Measurements from ENCODE around the gene SPSB3.

Gene SPSB3

DNA sequence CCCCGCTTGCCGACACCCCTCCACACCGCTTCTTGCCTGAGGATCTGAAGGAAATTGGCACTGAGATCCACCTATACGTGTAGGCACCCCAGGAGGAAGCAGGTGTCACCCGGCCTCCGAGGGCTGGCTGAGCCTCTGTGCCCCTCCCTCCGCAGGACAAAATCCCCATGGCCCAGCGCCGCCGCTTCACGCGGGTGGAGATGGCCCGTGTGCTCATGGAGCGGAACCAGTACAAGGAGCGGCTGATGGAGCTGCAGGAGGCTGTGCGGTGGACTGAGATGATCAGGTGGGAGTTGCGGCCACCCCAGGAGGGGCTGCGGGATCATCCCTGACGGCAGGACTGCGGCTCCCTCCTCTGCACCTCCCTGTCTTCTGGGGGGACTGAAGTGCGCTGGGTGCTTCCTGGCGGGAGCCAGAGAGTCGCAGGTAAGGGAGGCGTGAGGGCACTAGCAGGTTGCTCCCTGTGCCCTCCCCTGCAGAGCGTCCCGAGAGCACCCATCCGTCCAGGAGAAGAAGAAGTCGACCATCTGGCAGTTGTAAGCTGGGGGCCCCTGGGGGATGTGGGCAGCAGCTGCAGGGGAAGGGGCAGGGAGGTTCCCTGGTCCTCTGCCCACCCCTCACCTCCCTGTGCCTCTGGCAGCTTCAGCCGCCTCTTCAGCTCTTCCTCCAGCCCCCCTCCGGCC is 20.0 kb downstream of the SPSB3 start:
- DNase-seq, result no peak

GRCh38 chr16:1761751-1762150 is 20.6 kb downstream of the SPSB3 start:
- no peak for DNase-seq

DNA sequence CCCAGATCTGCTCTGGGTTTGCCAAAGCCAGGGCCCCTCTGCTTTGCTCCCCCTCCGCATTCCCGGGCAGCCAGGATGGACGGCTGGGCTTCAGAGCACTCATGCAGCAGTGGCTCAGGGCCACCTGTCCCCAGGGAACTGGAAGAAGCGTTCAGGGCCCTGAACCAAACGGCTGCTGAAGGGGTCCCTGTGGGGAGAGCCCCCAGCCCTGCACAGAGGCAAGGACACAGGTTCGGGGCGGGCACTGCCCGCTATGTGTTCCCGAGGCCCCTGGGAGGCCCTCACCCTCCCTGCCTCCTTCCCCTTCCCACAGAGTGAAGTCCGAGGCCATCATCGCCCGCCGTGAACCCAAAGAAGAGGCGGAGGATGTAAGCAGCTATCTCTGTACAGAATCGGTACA is 21.5 kb downstream of the SPSB3 start:
- DNase-seq, result no peak

GRCh38 chr16:1759511-1759910 is 22.9 kb downstream of the SPSB3 start:
- no peak for DNase-seq

GRCh38 chr16:1758923-1759322 is 23.4 kb downstream of the SPSB3 start:
- no peak for DNase-seq

- no peak for DNase-seq
These were observed 24.5 kb downstream of the SPSB3 start for GRCh38 chr16:1757714-1758461.

GRCh38 chr16:1754204-1754603 is 28.2 kb downstream of the SPSB3 start:
- no peak for DNase-seq

- no peak for DNase-seq
These were observed 29.5 kb downstream of the SPSB3 start for GRCh38 chr16:1752853-1753252.

DNA sequence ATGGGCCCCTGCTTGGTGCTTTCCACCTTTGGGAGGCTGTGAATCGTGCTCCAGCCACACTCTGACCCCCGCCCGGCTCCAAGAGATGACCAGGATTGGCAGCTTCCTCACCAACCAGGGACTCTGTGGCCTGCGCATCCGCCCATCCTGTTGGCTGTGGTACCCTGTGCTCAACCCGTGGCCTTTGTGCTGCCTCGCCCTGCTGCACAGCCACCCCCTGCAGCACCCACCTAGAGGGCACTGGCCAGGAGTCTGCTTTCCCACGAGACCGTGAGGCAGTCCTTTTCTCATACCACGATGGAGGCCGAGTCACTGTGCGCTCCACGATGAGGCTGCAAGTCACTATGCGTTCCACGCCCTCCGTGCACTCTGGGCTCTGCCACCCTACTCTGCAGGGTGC is 30.4 kb downstream of the SPSB3 start:
- DNase-seq, result no peak

DNA sequence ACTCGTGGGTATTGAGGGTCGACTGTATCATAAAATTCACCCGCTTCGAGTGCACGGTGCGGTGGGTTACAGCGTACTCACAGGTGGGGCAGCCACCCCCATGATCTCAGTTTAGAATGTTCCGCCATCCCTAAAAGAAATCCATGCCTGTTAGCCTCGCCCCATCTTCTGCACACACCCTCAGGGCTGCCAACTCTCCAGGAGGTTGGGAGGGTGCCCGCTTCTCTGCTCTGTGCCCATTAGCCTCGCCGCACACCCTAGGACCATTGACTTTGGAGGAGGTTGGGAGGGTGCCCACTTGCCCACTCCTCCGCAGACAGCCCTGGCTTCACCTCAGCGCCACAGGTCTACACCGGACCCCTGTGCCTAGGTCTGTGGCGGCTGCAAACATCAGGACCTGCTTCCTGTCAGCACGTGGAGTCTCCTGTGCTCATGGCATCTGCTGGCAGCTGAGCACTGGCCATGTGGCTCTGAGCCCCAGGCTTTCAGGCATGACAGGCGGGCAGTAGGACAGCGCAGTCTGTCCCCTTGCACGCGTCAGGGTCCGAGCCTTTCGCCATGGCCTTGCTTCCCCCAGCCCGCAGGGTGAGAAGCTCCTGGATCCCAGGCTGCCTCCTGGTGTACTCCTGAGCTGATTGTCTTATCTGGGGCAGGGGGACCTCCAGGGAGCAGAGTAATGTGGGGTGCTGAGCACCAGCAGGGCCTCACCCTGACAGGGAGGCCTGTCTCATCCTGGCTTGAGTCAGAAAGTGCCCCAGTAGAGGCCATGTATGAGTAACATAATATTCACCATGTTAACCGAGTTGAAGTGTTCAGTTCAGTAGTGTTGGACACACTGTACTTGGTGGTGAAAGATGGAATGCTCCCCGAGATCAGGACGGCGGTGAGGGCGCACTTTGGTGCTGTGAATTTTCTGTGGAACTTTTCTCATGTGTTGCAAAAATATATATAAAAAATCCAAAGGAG is 32.9 kb downstream of the SPSB3 start:
- no peak for DNase-seq

DNA sequence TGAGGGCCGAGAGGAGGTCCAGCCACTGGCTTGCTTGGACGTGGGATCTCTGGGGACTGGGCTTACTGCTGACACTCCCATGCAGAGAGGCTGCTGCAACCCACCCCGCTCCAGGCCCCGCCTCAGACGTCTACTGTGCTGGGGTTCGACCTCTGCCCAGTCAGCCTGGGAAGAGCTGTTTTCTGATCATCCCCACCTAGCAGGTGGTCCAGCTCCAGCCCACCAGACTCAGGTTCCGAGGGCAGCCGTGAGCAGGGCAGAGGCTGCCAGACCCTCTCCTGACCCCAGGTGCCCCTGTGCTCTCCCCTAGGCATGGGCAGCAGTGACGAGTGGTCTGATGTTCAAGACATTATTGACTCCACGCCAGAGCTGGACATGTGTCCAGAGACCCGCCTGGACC is 34.4 kb downstream of the SPSB3 start:
- no peak for DNase-seq

DNA sequence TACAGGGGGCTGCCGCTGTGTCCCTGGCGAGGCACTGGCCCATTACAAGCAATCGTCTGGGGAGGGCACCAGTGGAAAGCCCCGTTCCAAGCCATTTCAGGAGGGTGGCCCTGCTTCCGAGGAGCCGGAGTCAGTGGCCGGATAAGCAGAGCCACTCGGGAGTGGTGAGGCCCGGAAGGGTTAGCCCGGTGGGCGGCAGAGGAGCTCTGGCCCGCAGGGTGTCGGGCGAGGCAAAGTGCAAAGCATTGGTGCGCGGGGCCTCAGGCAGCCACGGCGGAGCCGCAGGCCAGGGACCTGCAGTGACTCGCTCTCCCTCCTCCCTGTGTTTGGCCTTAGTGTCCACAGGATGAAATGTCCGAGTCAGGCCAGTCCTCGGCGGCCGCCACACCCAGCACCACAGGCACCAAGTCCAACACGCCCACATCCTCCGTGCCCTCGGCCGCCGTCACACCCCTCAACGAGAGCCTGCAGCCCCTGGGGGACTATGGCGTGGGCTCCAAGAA is 35.6 kb downstream of the SPSB3 start:
- DNase-seq, result no peak

GRCh38 chr16:1745900-1746692 is 36.3 kb downstream of the SPSB3 start:
- no peak for DNase-seq

DNA sequence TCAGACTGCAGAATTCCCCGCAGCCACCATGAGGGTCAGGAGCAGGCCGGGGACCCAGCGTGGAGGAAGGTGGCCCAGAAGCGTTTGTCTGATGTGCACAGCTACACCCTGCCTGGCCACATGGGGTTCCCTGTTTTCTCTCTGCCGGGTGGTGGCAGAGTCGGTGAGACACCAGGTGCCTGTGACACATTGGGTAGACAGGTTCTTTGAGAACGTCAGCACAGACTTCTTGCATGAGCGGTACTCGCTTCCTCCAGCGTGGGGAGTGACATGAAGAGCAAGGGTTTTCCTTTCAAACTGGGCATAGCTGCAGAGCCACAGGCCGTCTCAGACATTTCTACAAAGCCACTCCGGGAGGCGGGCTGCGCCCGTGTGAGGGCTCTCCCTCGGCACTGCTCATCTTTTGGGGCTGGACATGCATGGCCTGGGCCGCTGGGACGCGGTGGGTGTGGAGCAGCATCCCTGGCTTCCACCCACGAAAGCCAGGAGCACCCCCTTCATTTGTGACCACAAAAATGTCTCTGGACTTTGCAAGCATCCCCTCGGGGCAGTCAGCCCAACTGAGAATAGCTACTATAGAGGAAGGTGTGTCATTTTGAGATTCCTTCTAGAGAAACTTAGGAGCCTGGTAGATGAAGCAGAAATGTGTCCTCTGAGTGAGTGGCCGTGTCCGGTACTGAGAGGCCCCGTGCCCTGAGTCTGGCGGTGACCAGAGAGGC is 37.0 kb downstream of the SPSB3 start:
- DNase-seq, result no peak

DNA sequence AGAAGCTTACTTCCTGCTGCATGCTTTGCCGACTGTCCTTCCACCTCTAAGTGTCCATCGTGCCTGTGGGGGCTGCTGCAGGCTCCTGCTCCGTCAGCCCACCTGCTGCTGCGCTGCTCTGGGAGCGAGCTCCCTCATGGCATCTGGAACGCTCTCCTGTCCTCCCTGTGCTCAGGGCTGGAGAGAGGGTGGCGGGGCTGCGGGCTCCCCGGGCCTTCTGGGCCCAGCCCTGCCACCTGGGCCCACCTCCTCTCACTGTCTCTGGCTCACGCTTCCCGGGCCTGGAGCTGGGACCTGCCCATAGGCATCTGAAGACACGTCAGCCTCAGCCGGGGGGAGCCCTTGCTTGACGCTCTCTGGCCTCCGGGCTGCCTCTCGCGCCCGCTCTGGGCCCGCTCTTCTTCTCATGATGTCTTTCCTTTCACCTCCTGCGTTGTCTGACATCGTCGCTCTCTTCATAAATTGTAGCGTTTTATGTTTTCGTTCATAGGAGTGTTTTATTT is 38.0 kb downstream of the SPSB3 start:
- DNase-seq, result no peak

GRCh38 chr16:1743376-1744337 is 38.7 kb downstream of the SPSB3 start:
- no peak for DNase-seq

DNA sequence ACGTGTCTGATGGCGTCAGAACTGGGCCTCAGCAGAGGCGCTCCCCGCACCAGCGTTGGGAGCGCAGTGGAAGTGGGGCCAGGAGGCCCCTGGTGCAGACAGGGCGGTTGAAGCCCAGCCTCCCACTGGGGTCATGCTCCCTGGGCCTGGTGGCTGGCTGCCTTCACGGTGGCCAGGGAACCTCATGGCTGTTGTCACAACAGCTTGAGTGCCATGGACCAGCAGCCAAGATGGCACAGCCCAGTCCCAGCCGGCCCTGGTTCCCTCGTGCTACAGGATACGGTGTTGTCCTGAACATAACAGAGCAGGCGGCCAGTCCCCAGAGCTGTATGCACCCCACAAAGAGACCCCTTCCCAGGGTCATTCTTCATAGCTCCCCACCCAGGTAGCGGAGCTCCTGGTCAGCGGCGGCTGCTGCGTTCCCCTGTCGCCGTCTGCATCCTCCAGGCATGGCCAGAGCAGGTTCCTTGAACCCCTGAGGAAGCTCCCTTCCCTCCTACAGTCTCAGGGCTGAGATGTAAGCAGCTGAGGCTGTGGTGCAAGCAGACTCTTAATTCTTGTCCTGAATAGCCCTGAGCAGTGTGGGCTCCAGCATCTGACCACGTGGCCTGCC is 40.7 kb downstream of the SPSB3 start:
- DNase-seq, result no peak

DNA sequence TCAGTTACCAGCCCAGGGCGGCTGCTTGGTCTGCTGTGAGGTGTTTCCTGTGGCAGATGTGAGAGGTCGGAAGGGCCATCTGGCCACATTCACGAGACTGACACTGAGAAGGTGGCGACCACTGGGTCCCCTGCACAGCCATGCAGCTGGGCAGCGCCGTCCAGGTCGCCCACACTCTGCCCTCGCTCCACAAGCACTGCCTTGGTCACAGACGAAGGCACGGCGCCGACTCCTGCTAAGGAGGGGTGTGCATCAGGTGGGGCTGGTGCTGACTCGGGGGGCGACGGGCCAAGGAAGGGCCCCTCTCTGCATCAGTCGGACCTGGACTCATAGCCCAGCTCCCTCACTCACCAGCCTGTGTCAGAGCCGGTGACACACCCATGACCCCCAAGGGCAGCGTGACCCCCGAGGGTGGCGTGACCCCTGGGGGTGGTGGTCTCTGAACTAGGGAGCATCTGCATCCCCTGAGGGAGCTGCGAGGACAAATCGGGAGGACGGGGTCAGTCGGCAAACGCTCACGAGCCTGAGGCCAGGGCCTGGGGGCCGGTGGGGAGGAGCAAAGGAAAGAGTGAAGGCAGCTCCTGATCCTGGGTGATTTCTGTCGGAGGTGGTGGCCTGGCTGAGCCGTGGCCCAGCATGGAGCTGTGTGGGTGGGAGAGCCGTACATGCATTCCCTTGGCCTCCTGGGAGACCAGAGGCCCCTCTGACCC is 41.4 kb downstream of the SPSB3 start:
- no peak for DNase-seq

GRCh38 chr16:1740234-1740633 is 42.1 kb downstream of the SPSB3 start:
- DNase-seq, result no peak
